Measurements from ENCODE around the gene DOCK1.

DNA sequence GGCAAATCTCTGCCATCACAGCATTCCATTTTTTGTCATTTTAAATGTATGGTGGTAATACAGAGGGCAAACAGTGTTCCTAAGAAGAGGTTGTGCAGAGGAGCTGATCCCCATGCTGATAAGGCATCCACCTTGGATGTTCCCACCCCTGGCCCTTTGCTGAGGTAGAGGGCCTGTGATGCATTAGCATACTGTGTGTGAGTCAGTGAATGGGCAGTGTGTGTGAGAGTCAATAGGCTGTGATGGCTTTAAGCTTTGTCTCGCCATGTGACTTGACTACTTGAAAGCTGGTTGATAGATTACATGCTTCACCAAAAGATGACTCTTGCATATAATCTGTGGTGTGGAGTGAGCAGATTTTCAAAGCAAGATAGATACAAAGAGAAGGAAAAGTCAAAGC, 209.9 kb downstream of the DOCK1 start:
- TF ChIP-seq, protein P1, sequence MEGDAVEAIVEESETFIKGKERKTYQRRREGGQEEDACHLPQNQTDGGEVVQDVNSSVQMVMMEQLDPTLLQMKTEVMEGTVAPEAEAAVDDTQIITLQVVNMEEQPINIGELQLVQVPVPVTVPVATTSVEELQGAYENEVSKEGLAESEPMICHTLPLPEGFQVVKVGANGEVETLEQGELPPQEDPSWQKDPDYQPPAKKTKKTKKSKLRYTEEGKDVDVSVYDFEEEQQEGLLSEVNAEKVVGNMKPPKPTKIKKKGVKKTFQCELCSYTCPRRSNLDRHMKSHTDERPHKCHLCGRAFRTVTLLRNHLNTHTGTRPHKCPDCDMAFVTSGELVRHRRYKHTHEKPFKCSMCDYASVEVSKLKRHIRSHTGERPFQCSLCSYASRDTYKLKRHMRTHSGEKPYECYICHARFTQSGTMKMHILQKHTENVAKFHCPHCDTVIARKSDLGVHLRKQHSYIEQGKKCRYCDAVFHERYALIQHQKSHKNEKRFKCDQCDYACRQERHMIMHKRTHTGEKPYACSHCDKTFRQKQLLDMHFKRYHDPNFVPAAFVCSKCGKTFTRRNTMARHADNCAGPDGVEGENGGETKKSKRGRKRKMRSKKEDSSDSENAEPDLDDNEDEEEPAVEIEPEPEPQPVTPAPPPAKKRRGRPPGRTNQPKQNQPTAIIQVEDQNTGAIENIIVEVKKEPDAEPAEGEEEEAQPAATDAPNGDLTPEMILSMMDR (IDR thresholded peaks at IDR 0.05; ENCODE audit: low read depth, low read length) = no peak
- TF ChIP-seq, protein P2, sequence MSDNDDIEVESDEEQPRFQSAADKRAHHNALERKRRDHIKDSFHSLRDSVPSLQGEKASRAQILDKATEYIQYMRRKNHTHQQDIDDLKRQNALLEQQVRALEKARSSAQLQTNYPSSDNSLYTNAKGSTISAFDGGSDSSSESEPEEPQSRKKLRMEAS (IDR thresholded peaks at IDR 0.05; ENCODE audit: low read depth, low read length) = no peak
- TF ChIP-seq POLR2A (IDR thresholded peaks at IDR 0.05; ENCODE audit: extremely low read depth, insufficient read length) (no peak), MYC (IDR thresholded peaks at IDR 0.05; ENCODE audit: low read depth, low read length) (no peak)

Measured in NB4 (cell line).